ENCODE results near the gene TH.
"Not testable (repeated sequence)": the region's sequence is repeated elsewhere in the genome, so short reads cannot be mapped to it uniquely, and the experiment has no call there.

TH gene

DNA sequence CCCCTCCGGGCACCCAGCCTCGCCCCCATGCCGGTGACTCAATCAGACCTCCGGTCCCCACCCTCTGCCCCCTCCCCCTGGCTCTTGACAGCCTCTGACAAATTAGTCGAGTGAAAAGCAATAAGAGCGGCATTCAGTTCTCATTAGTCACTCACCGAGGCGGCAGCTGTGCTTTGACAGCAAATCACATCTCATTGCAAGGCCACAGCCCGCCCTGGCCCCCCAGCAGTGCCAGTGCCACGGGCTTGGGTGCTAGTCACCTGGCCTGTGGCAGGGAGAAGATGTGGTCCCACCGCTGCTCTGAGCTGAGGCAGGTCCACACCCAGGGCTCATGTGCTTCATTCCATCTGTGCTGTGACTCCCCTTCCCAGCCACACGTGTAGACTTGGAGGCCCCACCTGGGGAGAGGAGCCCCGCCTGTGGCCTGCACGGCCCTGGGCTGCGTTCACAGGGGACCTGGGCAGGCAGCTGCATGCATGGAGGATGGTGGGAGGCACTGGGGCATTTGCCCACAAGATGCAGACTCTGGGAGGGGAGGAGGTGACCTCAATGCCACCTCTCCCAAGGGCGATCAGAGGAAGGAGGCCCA, 7.4 kb upstream of the TH start:
- no peak for ATAC-seq
- no peaks in the 10 kb centered on the region for H3K4me1 Mint-ChIP-seq
- no peak overlapping the region for H3K4me3 Mint-ChIP-seq
- H3K9me3 Mint-ChIP-seq = no peaks in the 10 kb centered on the region
- DNase-seq (ENCODE audit: low spot score in 2 of 2) = no peak
- H3K36me3 Mint-ChIP-seq = no peaks in the 10 kb centered on the region
- H3K27ac Mint-ChIP-seq = no peak overlapping the region

DNA sequence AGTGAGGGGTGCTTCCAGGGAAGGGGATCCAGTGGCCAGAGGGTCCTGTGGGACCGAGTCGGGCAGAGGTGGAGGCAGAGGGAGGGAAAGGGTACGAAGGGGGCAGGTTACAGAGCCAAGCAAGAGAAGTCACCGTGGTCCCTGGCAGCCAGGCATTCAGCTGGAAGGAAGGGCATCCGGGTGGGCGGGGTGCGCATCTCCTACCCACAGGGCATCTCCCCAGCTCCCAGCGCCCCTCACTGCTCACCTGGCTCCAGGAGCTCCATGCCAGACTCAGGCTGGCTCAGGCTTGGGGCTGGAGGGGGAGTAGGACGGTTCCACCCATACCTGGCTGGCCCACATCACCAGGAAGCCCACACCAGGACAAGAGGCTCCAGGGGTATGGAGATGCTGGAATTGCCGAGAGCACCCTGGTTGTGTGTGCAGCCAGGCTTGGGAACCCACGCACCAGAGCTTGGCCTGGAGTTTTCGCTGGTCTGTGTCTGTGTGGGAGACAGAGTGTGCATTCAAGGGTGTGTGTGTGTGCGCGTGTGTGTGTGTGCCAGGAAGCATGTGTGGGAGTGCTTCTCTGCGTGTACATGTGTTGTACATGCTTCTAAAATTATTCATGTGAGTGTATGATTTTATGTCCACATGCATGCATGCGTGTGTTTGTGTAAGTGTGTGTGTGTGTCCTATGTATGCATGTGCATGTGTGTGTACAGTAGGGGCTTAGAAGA, 6.6 kb upstream of the TH start:
- H3K36me3 Mint-ChIP-seq; H3K4me1 Mint-ChIP-seq; ATAC-seq; H3K27ac Mint-ChIP-seq; DNase-seq (ENCODE audit: low spot score in 2 of 2); H3K4me3 Mint-ChIP-seq; H3K9me3 Mint-ChIP-seq: not testable (repeated sequence)

DNA sequence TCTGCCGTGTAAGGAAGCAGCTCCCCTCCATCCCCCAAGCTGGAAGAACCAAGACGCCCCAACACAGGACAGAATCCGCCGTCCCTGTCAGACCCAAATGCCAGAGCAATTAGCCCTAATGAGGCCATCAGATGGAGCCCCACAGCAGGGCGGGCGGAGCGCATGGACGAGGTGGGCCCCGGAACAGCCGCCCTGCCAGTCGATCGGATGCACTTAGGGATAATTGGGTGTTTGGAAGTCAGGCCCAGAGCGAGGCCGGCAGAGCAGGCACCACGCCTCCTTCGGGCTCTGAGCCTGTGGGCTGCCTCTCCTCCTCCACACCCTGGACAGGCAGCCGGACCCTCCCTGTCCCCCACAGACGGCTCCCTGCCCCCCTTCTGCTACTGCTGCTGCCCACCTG, 5.5 kb upstream of the TH start:
- Mint-ChIP-seq H3K27ac (no peak overlapping the region), H3K9me3 (no peaks in the 10 kb centered on the region), H3K36me3 (no peaks in the 10 kb centered on the region), H3K4me1 (peaks cover 4% of the 10 kb centered on the region), H3K4me3 (no peak overlapping the region)
- ATAC-seq = no peak
- DNase-seq (ENCODE audit: low spot score in 2 of 2) = no peak

DNA sequence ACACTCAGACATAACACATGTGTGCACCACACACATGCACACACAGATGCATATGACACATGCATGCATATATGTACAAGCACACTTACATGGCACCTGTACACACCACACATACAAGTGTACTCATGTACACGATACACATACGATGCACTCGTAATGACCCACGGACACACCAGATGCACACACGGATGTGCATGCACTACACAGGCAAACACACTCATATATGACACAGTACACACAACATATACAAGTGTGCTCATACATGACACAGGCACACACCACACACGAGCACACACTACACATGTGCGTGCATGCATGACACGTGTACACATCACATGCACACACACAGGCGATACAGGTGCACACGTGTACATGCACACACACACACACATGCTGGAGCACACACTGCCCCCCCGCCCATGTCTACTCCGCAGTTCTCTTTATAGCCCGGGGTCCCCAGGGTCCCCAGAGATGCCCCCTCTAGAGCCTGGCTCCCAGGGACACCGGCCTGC, 4.8 kb upstream of the TH start:
- H3K27ac Mint-ChIP-seq = no peak overlapping the region
- no peak overlapping the region for H3K4me3 Mint-ChIP-seq
- H3K9me3 Mint-ChIP-seq = no peaks in the 10 kb centered on the region
- peaks cover 4% of the 10 kb centered on the region for H3K4me1 Mint-ChIP-seq
- ATAC-seq (no peak), DNase-seq (ENCODE audit: low spot score in 2 of 2) (no peak)
- no peaks in the 10 kb centered on the region for H3K36me3 Mint-ChIP-seq

DNA sequence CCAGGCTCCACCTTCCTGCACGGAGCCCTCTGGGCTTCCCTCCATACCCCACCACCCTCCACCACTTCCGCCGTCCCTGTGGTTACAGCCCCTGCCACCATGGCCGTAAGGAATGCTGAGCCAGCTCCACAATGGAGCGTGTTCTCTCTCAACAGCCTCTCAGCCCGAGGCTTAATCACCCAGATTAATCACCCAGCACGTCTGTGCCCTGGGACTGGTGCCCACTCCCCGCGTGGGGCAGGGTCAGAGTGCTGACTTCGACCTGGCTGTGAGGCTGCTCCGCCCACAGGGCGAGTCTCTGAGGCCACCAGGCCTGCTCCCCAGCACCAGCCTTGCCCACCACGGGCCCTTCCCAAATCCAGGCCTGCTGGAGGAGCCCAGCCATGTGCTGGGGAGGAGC, 4.0 kb upstream of the TH start:
- Mint-ChIP-seq H3K4me1 (peaks cover 4% of the 10 kb centered on the region), H3K36me3 (no peaks in the 10 kb centered on the region), H3K27ac (no peak overlapping the region), H3K4me3 (no peak overlapping the region), H3K9me3 (no peaks in the 10 kb centered on the region)
- ATAC-seq (no peak), DNase-seq (ENCODE audit: low spot score in 2 of 2) (no peak)

DNA sequence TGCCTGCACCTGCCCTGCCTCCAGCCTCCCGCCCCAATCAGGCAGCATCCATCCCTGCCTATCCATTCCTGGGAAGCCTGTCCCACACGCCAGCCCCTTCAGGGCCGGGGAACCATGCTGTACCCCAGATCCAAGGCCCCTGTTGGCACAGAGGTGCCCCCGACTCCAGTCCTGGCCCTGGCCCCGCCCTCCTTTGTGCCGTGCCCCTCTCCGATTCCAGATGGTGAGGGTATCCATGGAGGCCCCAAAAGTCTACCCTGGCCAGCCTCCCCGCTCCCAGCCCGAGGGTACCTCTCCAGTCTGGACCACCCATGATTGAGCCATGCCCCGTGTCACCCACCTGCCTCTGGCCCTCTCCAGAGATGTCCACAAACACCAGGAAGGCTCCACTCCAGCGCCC, 2.7 kb upstream of the TH start:
- Mint-ChIP-seq H3K36me3 (no peaks in the 10 kb centered on the region), H3K9me3 (no peaks in the 10 kb centered on the region), H3K4me3 (no peak overlapping the region), H3K27ac (no peak overlapping the region), H3K4me1 (peaks cover 4% of the 10 kb centered on the region)
- ATAC-seq (no peak), DNase-seq (ENCODE audit: low spot score in 2 of 2) (no peak)

DNA sequence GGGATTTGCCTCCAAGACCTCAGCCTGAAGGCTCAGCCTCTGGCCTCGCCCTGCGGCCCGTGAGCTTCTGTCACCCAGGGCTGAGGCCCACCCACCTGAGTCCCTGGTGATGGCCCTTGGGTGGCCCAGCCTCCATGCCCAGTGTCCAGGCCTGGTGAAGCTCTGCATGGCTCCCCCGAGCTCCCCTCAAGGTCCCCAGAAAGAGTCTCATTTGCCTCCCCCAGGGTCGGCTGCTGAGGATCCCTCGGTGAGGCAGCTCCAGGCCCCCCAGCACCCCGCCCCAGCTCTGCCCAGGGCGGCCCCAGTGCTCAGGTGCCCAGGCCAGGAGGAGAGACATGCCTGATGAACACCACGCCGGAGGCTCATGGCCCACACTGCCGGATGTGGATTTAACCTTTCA, 2.1 kb upstream of the TH start:
- Mint-ChIP-seq H3K4me3 (no peak overlapping the region), H3K27ac (no peak overlapping the region), H3K36me3 (no peaks in the 10 kb centered on the region), H3K4me1 (peaks cover 4% of the 10 kb centered on the region), H3K9me3 (no peaks in the 10 kb centered on the region)
- no peak for DNase-seq (ENCODE audit: low spot score in 2 of 2)
- ATAC-seq = no peak

DNA sequence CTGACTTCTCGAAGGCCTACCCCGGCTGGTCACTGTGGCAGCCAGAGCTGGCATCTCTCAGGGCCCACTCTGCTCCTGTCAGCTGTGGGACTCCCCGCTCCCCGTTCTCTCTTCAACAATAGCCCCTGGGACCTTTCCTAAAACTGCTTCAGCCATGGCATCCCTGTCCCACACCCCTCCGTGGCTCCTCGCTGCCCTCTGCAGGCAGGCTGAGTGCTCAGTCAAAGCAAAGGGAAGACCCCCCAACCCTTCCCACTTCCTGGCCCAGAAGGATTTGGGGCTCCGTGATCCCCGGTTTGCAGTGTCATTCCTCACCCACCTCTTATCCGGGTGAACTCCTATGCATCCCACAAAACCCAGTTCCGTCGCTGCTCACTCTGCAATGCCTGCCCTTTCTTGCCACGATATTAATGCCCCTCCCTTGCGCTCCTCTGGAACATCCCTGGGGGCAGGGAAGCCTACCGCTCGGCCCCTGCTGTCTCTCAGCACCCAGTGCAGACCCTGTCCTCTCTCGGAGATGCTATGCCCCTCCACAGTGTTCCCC, 1.6 kb upstream of the TH start:
- ATAC-seq (no peak), DNase-seq (ENCODE audit: low spot score in 2 of 2) (no peak)
- Mint-ChIP-seq H3K4me1 (peaks cover 4% of the 10 kb centered on the region), H3K9me3 (no peaks in the 10 kb centered on the region), H3K4me3 (no peak overlapping the region), H3K36me3 (no peaks in the 10 kb centered on the region), H3K27ac (no peak overlapping the region)

DNA sequence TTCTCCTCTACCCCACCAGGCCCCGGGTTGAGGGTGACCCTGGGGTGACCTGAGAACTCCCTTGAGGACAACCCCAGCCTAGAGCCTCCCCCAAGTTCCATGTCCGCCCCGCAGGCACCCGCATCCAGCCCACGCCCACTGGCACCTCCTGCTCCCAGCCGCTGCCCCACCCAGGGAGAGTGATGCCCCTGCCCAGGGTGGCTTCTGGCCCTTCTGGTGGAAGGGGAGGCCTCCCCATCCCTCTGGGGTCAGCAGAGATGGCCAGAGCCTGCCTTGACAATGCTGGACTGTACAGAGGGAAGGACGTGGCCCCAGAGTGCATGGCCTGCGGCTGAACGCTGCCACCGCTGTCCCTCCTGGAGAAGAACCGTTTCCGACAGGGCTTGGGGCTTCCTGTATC, 1.1 kb upstream of the TH start:
- no peak overlapping the region for H3K27ac Mint-ChIP-seq
- H3K4me3 Mint-ChIP-seq = no peak overlapping the region
- H3K36me3 Mint-ChIP-seq = no peaks in the 10 kb centered on the region
- no peak for DNase-seq (ENCODE audit: low spot score in 2 of 2)
- no peaks in the 10 kb centered on the region for H3K9me3 Mint-ChIP-seq
- peaks cover 4% of the 10 kb centered on the region for H3K4me1 Mint-ChIP-seq
- no peak for ATAC-seq

DNA sequence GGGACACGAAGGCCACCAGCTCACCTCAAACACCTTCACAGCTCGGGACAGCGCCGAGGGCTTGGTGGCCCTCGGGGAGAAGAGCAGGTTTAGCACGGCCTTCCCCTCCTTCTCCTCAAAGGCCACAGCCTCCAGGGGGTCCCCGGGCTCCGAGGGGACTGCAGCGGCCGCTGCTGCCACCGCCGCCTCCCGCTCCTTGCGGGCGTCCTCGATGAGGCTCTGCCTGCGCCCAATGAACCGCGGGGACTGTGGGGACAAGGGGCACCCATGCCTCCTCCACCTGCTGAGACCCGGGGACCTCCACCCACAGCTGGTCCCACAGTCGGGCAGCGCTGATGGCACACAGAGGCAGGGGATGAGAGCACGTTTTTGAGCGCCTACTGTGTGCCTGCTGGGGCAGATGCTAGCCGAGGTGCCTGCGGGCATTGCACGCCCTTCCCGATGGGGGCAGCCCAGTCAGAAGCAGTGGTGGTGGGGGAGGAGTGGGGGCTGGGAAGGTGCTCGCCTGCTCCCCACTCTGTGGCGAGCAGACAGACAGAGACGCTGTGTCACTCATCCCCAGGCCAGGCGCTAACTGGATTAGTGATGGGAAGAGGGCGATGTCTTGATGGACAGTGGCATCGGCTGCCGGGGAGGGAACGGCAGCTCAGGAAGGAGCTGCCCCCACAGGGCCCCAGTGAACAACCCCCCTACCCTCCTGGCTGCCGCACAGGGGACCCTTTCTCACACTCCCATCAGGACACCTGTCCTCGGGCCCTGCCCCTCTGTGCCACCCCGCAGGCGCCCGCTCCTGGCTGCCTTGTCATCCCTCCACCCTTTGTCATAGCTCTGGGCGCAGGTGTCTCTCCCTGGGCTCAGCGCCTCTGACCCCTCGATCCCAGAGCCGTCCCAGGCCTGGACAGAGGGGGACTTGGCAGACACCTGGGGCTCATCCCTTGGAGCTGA, 1.7 kb downstream of the TH start:
- no peak overlapping the region for H3K27ac Mint-ChIP-seq
- ATAC-seq = no peak
- no peaks in the 10 kb centered on the region for H3K36me3 Mint-ChIP-seq
- H3K4me3 Mint-ChIP-seq = no peak overlapping the region
- H3K4me1 Mint-ChIP-seq = peaks cover 4% of the 10 kb centered on the region
- no peaks in the 10 kb centered on the region for H3K9me3 Mint-ChIP-seq
- DNase-seq (ENCODE audit: low spot score in 2 of 2) = no peak

DNA sequence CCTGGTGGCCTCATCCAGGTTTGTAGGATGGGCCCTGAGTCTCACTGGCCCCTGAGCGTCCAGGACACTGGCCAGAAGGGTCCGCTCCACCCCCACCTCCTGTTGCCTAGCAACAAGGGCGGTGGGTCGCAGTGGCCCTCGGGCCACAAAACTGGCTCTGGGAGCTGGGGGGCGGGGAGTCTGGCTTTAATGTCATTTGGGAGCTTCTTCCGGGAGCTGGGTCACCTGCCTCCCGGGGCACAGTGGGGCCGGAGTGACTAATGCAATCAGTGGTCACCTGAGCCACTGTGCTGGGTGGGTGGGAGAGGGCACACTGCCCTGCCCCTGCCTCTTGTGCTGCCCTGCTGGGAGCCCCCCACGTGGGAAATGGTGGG, 2.6 kb downstream of the TH start:
- H3K9me3 Mint-ChIP-seq = no peaks in the 10 kb centered on the region
- no peaks in the 10 kb centered on the region for H3K36me3 Mint-ChIP-seq
- H3K27ac Mint-ChIP-seq = no peak overlapping the region
- H3K4me3 Mint-ChIP-seq = no peak overlapping the region
- ATAC-seq (no peak), DNase-seq (ENCODE audit: low spot score in 2 of 2) (no peak)
- peaks cover 4% of the 10 kb centered on the region for H3K4me1 Mint-ChIP-seq

DNA sequence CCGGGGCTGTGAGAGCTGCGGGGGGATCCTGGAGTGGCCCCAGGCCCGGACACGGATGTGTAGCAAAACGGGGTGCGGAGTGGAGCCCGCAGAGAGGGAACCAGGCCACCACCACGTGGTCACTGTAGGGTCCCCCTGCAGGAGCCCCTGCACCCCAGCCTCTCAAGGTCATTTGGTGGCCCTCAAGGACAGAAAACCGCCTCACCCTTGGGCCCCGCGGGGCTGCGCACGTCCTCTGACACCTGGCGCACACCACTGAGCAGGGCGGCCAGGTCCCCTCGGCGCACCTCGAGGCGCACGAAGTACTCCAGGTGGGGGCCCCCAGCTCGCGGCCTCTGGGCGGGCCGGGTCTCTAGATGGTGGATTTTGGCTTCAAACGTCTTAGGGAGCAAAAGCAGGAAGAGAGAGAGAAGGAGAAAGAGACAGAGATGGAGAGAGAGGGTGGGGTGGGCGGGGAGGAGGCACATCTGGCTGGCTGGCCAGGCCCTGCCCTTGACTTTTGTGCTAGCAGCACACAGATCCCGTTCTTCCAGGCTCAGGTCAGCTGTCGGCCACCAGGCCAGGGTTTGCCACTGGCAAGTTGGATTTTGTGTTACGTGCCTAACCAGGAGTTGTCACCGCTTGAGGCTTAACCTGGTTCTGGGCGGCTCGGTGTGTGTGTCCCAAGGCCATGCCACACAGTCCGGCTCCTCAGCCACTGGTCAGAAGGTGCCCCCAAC, 3.2 kb downstream of the TH start:
- H3K4me1 Mint-ChIP-seq = peaks cover 4% of the 10 kb centered on the region
- ATAC-seq (no peak), DNase-seq (ENCODE audit: low spot score in 2 of 2) (no peak)
- no peaks in the 10 kb centered on the region for H3K9me3 Mint-ChIP-seq
- H3K36me3 Mint-ChIP-seq = no peaks in the 10 kb centered on the region
- H3K4me3 Mint-ChIP-seq = no peak overlapping the region
- H3K27ac Mint-ChIP-seq = no peak overlapping the region

DNA sequence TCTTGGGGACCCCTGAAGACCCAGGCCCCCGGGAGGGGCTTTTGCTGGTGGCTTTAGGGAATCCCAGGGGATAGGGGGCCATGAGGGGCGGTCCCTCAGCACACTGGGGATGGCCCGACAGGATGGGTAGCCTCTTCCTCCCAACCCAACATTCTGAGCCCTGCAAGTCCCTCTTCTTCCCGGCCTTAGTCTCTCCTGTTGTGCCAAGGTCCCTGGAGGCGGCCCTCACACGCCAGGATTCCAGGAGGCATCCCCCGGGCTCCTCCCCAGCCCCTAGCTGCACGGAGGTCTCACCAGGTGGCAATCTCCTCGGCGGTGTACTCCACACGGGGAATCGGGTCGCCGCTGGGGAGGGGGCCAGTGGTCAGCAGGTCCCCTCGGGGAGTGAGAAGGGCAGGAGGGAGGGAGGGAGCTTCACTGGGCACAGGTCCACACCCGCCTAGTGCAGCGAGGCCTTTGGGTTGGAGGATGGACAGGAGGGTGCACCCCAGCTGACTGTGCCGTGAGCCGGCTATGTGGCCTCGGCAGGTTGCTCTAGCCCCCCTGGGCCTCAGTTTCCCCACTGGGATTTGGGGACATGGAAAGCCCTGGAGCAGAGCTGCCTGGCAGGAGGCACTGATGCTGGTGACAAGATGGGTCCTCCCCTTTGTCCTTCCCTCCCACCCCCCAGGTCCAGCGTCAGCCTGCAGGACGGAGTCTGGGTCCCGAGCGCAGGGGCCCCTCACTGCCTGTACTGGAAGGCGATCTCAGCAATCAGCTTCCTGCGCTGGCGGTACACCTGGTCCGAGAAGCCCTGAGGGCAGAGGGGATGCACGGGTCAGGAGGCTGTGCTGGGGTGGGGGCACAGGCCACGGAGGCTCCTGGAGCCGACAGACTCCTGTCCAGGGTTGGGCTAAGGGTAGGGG, 4.2 kb downstream of the TH start:
- H3K4me1 Mint-ChIP-seq = no peaks in the 10 kb centered on the region
- H3K4me3 Mint-ChIP-seq = no peak overlapping the region
- H3K9me3 Mint-ChIP-seq = no peaks in the 10 kb centered on the region
- H3K36me3 Mint-ChIP-seq = no peaks in the 10 kb centered on the region
- ATAC-seq (no peak), DNase-seq (ENCODE audit: low spot score in 2 of 2) (no peak)
- no peak overlapping the region for H3K27ac Mint-ChIP-seq

DNA sequence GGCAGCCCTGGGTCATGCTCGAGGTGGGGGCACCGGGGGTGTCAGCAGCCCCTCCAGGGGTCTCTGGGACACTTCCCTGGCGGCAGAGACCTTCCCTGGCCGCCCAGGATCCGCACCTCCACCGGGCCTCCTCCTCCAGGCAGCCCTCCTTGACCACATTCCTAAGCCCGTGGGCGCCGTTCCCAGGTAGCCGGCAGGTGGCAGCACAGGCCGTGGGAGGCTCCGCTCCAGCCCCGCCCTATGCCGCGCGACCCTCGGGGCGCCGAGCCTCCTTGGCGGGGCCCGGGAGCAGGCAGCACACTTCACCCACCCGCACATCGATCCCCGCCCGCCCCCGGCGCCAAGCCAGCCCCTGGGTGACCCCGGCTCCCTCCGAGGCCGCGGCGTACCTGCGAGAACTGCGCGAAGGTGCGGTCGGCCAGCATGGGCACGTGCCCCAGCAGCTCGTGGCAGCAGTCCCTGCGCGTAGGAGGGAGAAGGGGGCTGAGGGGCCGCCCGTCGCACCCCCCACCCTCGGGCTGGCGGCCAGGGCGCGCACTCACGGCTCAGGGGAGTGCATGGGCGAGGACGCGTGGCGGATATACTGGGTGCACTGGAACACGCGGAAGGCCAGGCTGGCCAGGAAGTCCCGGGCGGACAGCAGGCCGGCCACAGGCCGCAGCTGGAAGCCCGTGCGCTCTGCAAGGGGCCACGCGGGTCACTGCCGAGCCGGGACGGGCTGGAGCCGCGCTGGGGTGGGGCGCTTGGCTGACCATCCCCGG, 5.3 kb downstream of the TH start:
- Mint-ChIP-seq H3K27ac (no peak overlapping the region), H3K4me1 (no peaks in the 10 kb centered on the region), H3K9me3 (no peaks in the 10 kb centered on the region), H3K36me3 (no peaks in the 10 kb centered on the region), H3K4me3 (no peak overlapping the region)
- ATAC-seq (peak; percentile 58), DNase-seq (ENCODE audit: low spot score in 2 of 2) (peak in 1 of 2 donors; percentile 67)

Measured in stimulated activated effector memory CD8-positive, alpha-beta T cell treated with anti-CD3 and anti-CD28 coated beads, Interleukin-12 subunit alpha, Interleukin-12 subunit beta, amount 100 ng/mL, for 72 hours (primary cell).